ENCODE results near the gene EGLN2. TPM values are rescaled to one million over a fixed set of nuclear protein-coding genes. Genes with fewer than 3 reads are reported as not detected.
"Not testable (repeated sequence)": the region's sequence is repeated elsewhere in the genome, so short reads cannot be mapped to it uniquely, and the experiment has no call there.

The EGLN2 gene
- total and polyA plus RNA-seq, 7 experiments from 2014 or later: 122 to 254 (median 157) TPM

DNA sequence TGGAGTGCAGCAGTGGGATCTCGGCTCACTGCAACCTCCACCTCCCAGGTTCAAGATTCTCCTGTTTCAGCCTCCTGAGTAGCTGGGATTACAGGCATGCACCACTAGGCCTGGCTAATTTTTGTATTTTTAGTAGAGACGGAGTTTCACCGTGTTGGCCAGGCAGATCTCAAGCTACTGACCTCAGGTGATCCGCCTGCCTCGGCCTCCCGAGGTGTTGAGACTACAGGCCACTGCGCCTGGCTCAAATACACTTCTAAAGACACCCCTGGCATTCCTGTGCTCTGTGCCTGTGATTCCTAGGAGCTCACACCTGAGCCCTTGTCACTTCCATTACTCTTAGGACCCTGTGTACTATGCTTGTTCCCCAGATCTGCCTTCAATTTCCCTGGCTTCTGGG lies 13.6 kb downstream of the EGLN2 start:
- Mint-ChIP-seq H3K36me3 (peaks cover 0 to 13% (median 0%) of the 10 kb centered on the region in 5 donors), H3K27ac (peak overlapping the region in 8 of 9 donors; percentile 72 to 95 (median 84)), H3K4me3 (peak overlapping the region; percentile 42 to 100 (median 92)), H3K4me1 (peaks cover 30 to 55% (median 52%) of the 10 kb centered on the region in 7 donors), H3K27me3 (peaks cover 0 to 42% (median 0%) of the 10 kb centered on the region in 5 donors)
- H3K9me3 ChIP-seq (ENCODE audit: control insufficient read depth in 2 of 3, low read length in 3 of 3); H3K27me3 ChIP-seq (ENCODE audit: control insufficient read depth in 2 of 2, insufficient read depth in 2 of 2, low read length in 2 of 2); H3K9me3 Mint-ChIP-seq; H3K4me3 ChIP-seq (ENCODE audit: low read length); ATAC-seq; intact Hi-C loops (cut with micrococcal nuclease); H3K27ac ChIP-seq (ENCODE audit: low read depth, low read length); DNase-seq: not testable (repeated sequence)
- ChIA-PET POLR2A (interaction anchor here (1.0 to 1.4 kb wide), 3 partner anchors 14 to 35 kb away, joined by 3 to 5 read pairs (median 5); partner anchors contain the start of genes EGLN2 and RAB4B), CTCF (interaction anchor here (0.7 to 1.3 kb wide), 2 partner anchors 57 to 149 kb away, joined by 3 to 4 read pairs; no protein-coding TSS in a partner anchor)
- peaks cover 0 to 18% (median 8%) of the 10 kb centered on the region in 3 experiments for H3K36me3 ChIP-seq (ENCODE audit: control insufficient read depth in 2 of 3, insufficient read depth in 3 of 3, low read length in 3 of 3)
- peaks cover 9 to 22% of the 10 kb centered on the region in 2 donors for H3K4me1 ChIP-seq (ENCODE audit: control insufficient read depth in 2 of 2, insufficient read depth in 2 of 2, low read length in 2 of 2)

DNA sequence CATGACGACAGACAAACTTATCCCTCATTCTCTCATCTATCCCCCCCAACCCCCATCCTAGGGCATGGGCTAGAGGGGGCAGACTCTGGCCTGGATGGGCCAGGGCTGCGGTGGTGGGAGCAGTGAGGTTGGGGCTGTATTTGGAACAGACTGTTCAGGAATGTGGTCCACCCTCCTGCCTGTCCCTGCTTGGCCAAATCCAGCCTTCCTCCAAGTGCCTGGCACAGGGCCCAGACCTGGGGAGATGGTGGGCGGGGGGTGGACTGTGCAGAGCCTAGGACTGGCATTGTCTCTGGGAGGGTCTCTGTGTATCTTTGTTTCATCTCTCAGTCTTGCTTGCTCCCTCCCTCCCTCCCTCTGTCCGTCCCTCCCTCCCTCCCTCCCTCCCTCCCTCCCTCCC lies 14.2 kb downstream of the EGLN2 start:
- Mint-ChIP-seq H3K4me3 (peak overlapping the region in 8 of 10 donors; percentile 88 to 100 (median 92)), H3K36me3 (peaks cover 0 to 11% (median 0%) of the 10 kb centered on the region in 5 donors), H3K9me3 (peaks cover 0 to 2% (median 0%) of the 10 kb centered on the region in 11 donors), H3K4me1 (peaks cover 31 to 55% (median 52%) of the 10 kb centered on the region in 7 donors), H3K27ac (peak overlapping the region in 4 of 9 donors; percentile 77 to 90 (median 86)), H3K27me3 (peaks cover 0 to 42% (median 0%) of the 10 kb centered on the region in 5 donors)
- H3K27ac ChIP-seq (ENCODE audit: low read depth, low read length): no peak overlapping the region
- intact Hi-C loops (cut with micrococcal nuclease): no loop called here
- H3K9me3 ChIP-seq (ENCODE audit: control insufficient read depth in 2 of 3, low read length in 3 of 3): no peaks in the 10 kb centered on the region
- ChIA-PET POLR2A (interaction anchor here (1.2 kb wide), 1 partner anchor 35 kb away, joined by 5 read pairs; the partner anchor contains the start of gene RAB4B), CTCF (no interaction called here)
- H3K36me3 ChIP-seq (ENCODE audit: control insufficient read depth in 2 of 3, insufficient read depth in 3 of 3, low read length in 3 of 3): peaks cover 0 to 12% (median 4%) of the 10 kb centered on the region in 3 experiments
- ATAC-seq (no peak), DNase-seq (no peak)
- peaks cover 7 to 20% of the 10 kb centered on the region in 2 donors for H3K4me1 ChIP-seq (ENCODE audit: control insufficient read depth in 2 of 2, insufficient read depth in 2 of 2, low read length in 2 of 2)
- H3K4me3 ChIP-seq (ENCODE audit: low read length): no peak overlapping the region
- H3K27me3 ChIP-seq (ENCODE audit: control insufficient read depth in 2 of 2, insufficient read depth in 2 of 2, low read length in 2 of 2): no peaks in the 10 kb centered on the region

DNA sequence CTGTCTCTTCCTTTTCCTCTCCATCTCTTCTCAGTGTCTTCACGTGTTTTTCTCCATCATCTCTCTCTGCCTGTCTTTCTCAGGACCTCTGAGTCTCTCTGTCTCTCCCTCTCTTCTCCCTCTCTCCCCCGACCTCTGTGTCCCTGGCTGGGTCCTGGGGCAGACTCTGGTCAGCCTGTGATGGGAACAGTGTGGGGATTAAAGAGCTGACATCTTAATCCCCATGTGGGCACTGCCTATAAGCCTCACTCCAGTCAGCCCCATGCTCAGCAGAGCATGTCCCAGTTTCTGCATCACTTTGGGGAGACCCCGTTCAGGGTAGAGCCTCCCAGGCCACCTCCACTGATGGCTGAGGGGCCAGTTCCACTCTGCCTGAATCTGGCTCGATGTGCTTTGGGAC lies 16.2 kb downstream of the EGLN2 start:
- peak overlapping the region in 1 of 10 donors; percentile 38 for H3K4me3 Mint-ChIP-seq
- no peaks in the 10 kb centered on the region for H3K36me3 ChIP-seq (ENCODE audit: control insufficient read depth in 2 of 3, insufficient read depth in 3 of 3, low read length in 3 of 3)
- POLR2A ChIA-PET: interaction anchor here (2.1 kb wide), 1 partner anchor 11 kb away, joined by 7 read pairs; no protein-coding TSS in a partner anchor
- H3K9me3 ChIP-seq (ENCODE audit: control insufficient read depth in 2 of 3, low read length in 3 of 3): no peaks in the 10 kb centered on the region
- CTCF ChIA-PET: no interaction called here
- no peak overlapping the region for H3K4me3 ChIP-seq (ENCODE audit: low read length)
- H3K27me3 Mint-ChIP-seq: peaks cover 0 to 42% (median 0%) of the 10 kb centered on the region in 5 donors
- intact Hi-C loops (cut with micrococcal nuclease): loop anchor here in 1 of 2 donors (5.0 kb wide), 1 partner anchor 312 kb away; no protein-coding TSS in a partner anchor
- H3K27ac ChIP-seq (ENCODE audit: low read depth, low read length): no peak overlapping the region
- ATAC-seq (no peak), DNase-seq (no peak)
- H3K4me1 ChIP-seq (ENCODE audit: control insufficient read depth in 2 of 2, insufficient read depth in 2 of 2, low read length in 2 of 2): peaks cover 15 to 25% of the 10 kb centered on the region in 2 donors
- H3K36me3 Mint-ChIP-seq: peaks cover 0 to 8% (median 0%) of the 10 kb centered on the region in 5 donors
- peak overlapping the region in 4 of 9 donors; percentile 3 to 44 (median 38) for H3K27ac Mint-ChIP-seq
- H3K9me3 Mint-ChIP-seq: peaks cover 0 to 2% (median 0%) of the 10 kb centered on the region in 11 donors
- no peaks in the 10 kb centered on the region for H3K27me3 ChIP-seq (ENCODE audit: control insufficient read depth in 2 of 2, insufficient read depth in 2 of 2, low read length in 2 of 2)
- H3K4me1 Mint-ChIP-seq: peaks cover 39 to 63% (median 49%) of the 10 kb centered on the region in 7 donors

DNA sequence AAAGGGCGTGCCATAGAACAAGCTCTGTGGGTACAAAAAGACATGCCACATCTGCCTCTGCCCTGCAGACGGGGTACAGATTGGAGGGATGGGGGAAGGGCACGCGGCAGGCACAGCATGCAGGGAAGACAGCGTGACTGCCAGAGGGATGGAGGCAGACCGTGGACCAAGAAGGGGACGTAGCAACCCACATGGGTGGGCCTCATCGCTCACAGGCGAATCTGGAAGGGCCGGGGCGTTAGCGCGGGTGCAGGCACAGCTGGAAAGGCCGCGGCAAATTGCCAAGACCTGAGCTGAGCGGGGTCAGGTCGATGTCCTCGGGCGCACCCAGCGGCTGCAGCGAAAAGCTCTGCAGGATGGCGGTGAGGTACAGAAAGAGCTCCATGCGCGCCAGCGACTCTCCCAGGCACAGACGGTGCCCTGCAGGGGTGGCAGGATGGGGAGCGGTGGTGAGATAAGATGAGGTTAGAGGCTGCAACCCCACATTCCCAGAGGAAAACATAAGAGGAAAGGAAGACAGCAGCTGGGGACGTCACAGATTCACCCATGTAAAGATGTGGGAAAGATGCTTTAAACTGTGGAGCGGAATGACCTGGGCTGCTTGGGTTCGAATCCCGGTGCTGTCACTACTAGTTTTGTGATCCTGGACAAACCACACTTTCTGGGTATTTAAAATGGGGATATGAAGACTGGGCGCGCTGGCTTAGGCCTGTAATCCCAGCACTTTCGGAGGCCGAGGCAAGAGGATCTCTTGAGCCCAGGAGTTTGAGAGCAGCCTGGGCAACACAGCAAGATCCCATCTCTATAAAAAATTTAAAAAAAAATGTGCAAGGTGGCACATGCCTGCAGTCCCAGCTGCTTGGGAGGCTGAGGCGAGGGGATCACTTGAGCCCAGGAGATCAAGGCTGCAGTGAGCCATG lies 19.7 kb downstream of the EGLN2 start:
- ChIA-PET CTCF (interaction anchor here (0.6 to 4.0 kb wide), 17 partner anchors 9 to 730 kb away, joined by 3 to 28 read pairs (median 4); partner anchors contain the start of genes COQ8B, EGLN2, ITPKC and RAB4B), POLR2A (interaction anchor here (1.0 to 4.7 kb wide), 6 partner anchors 13 to 155 kb away, joined by 3 to 28 read pairs (median 8); partner anchors contain the start of gene EGLN2)
- H3K4me1 Mint-ChIP-seq: peaks cover 24 to 43% (median 27%) of the 10 kb centered on the region in 7 donors
- Histone ChIP-seq H3K4me1 (ENCODE audit: control insufficient read depth in 2 of 2, insufficient read depth in 2 of 2, low read length in 2 of 2) (peaks cover 13 to 19% of the 10 kb centered on the region in 2 donors), H3K4me3 (ENCODE audit: low read length) (peak overlapping the region; percentile 60), H3K27ac (ENCODE audit: low read depth, low read length) (peak overlapping the region; percentile 68)
- not testable (repeated sequence) for H3K36me3 ChIP-seq (ENCODE audit: control insufficient read depth in 2 of 3, insufficient read depth in 3 of 3, low read length in 3 of 3); H3K9me3 Mint-ChIP-seq; H3K36me3 Mint-ChIP-seq; H3K9me3 ChIP-seq (ENCODE audit: control insufficient read depth in 2 of 3, low read length in 3 of 3); H3K27me3 ChIP-seq (ENCODE audit: control insufficient read depth in 2 of 2, insufficient read depth in 2 of 2, low read length in 2 of 2)
- H3K27me3 Mint-ChIP-seq: peaks cover 0 to 20% (median 0%) of the 10 kb centered on the region in 5 donors
- intact Hi-C loops (cut with micrococcal nuclease): loop anchor here (1.0 to 5.0 kb wide), 7 partner anchors 14 to 309 kb away; partner anchors contain the start of genes ACTMAP (in 1 of the 2) and RAB4B (in 1 of the 2)
- peak overlapping the region; percentile 74 to 98 (median 88) for H3K27ac Mint-ChIP-seq
- peak overlapping the region; percentile 79 to 96 (median 86) for H3K4me3 Mint-ChIP-seq
- peak; percentile 62 to 78 (median 73) for DNase-seq
- ATAC-seq: peak; percentile 90

DNA sequence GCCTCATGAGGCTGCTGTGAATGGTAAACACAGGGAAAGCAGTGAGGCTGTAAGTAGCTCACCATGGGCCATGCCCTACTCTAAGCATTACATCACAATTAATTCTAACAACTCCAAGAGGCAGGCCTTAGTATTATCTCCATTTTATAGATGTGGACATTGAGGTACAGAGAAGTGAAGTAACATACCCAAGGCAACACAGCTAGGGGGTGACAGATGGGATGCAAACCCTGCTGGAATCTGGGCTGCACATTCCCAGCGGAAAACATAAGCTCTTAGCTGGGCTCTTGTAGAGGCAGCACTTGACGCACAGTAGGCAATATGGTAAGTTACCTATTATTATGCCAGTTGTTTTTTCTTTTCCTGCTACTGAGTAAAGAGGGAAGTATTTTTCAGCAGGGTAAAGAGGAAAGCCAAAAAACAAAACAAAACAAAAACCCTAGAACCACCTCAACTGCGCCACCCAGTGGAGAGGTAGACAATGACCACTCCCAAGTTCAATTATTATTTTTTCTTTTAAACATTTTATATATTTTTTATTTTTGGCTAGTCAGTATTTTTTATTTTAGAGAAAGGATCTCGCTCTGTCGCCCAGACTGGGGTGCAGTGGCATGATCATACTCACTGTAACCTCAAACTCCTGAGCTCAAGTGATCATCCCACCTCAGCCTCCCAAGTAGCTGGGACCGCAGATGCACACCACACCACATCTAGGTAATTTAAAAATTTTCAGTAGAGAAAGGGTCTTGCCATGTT lies 20.7 kb downstream of the EGLN2 start:
- not testable (repeated sequence) for H3K27me3 ChIP-seq (ENCODE audit: control insufficient read depth in 2 of 2, insufficient read depth in 2 of 2, low read length in 2 of 2); H3K9me3 Mint-ChIP-seq; H3K36me3 ChIP-seq (ENCODE audit: control insufficient read depth in 2 of 3, insufficient read depth in 3 of 3, low read length in 3 of 3); H3K9me3 ChIP-seq (ENCODE audit: control insufficient read depth in 2 of 3, low read length in 3 of 3); H3K4me3 ChIP-seq (ENCODE audit: low read length); H3K36me3 Mint-ChIP-seq
- peak overlapping the region; percentile 19 to 96 (median 49) for H3K4me3 Mint-ChIP-seq
- DNase-seq (peak in 7 of 9 donors; percentile 57 to 76 (median 68)), ATAC-seq (peak; percentile 66)
- intact Hi-C loops (cut with micrococcal nuclease): loop anchor here (1.0 to 5.0 kb wide), 7 partner anchors 15 to 308 kb away; partner anchors contain the start of genes ACTMAP (in 1 of the 2) and RAB4B (in 1 of the 2)
- ChIA-PET CTCF (interaction anchor here (0.6 to 4.0 kb wide), 19 partner anchors 8 to 730 kb away, joined by 3 to 28 read pairs (median 3); partner anchors contain the start of genes COQ8B, EGLN2, ITPKC and RAB4B), POLR2A (interaction anchor here (0.6 to 4.7 kb wide), 10 partner anchors 13 to 551 kb away, joined by 3 to 28 read pairs (median 5); partner anchors contain the start of genes EGLN2 and RAB4B)
- peak overlapping the region in 8 of 9 donors; percentile 37 to 98 (median 90) for H3K27ac Mint-ChIP-seq
- H3K4me1 ChIP-seq (ENCODE audit: control insufficient read depth in 2 of 2, insufficient read depth in 2 of 2, low read length in 2 of 2): peaks cover 13 to 19% of the 10 kb centered on the region in 2 donors
- peaks cover 0 to 11% (median 0%) of the 10 kb centered on the region in 5 donors for H3K27me3 Mint-ChIP-seq
- peaks cover 24 to 36% (median 29%) of the 10 kb centered on the region in 7 donors for H3K4me1 Mint-ChIP-seq
- peak overlapping the region; percentile 55 for H3K27ac ChIP-seq (ENCODE audit: low read depth, low read length)

Data from naive thymus-derived CD4-positive, alpha-beta T cell (primary cell).